Measurements from ENCODE around the gene TEDC1.

DNA sequence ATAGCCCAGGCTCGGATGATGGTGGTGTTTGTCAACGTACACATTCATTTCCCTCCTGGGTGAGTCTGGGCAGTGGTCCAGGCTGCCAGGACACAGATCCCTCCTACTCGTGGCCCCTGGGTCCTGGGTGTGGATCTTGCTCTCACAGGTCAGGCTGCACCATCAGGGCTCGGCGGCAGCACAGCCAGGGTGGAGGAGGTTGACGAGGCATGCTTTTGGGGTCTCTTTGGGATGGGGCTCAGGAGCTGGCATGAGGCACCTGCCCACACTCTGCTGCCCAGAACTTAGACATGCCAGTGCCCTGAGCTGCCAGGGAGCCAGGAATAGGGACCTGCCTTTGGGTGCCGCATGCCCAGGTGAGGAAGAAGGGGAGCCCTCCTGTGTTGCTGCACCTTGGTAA, 45.0 kb downstream of the TEDC1 start:
- TF ChIP-seq, protein P1, sequence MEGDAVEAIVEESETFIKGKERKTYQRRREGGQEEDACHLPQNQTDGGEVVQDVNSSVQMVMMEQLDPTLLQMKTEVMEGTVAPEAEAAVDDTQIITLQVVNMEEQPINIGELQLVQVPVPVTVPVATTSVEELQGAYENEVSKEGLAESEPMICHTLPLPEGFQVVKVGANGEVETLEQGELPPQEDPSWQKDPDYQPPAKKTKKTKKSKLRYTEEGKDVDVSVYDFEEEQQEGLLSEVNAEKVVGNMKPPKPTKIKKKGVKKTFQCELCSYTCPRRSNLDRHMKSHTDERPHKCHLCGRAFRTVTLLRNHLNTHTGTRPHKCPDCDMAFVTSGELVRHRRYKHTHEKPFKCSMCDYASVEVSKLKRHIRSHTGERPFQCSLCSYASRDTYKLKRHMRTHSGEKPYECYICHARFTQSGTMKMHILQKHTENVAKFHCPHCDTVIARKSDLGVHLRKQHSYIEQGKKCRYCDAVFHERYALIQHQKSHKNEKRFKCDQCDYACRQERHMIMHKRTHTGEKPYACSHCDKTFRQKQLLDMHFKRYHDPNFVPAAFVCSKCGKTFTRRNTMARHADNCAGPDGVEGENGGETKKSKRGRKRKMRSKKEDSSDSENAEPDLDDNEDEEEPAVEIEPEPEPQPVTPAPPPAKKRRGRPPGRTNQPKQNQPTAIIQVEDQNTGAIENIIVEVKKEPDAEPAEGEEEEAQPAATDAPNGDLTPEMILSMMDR (IDR thresholded peaks at IDR 0.05; ENCODE audit: low read depth, low read length, poor library complexity, severe bottlenecking) = no peak
- TF ChIP-seq EZH2phosphoT487 (IDR thresholded peaks at IDR 0.05; ENCODE audit: borderline replicate concordance, low read length) = no peak
